Activated CD4-positive, alpha-beta T cell treated with anti-CD3 and anti-CD28 coated beads for 36 hours (primary cell): Measurements from ENCODE around the gene STX19. TPM values are rescaled to one million over a fixed set of nuclear protein-coding genes. Genes with fewer than 3 reads are reported as not detected.

Experiments used
- ATAC-seq: fragments of 200-7000 bp; cut with Tn5 transposase; one replicate; pipeline ENCODE4 v1.10.0; 2021; ENCODE audit warnings: mild to moderate bottlenecking, moderate library complexity
- CTCF ChIA-PET: fragments of 350-600 bp; sonication (Branson Sonifier 250); formaldehyde crosslinking; loops from one replicate; lab custom pipeline; 2021; ENCODE audit warnings: antibody characterized with exemption; lab: Charles Lee
- POLR2A ChIA-PET: fragments of 350-600 bp; sonication (Branson Sonifier 250); formaldehyde crosslinking; loops from one replicate; lab custom pipeline; 2021; ENCODE audit warnings: antibody characterized with exemption, inconsistent platforms; lab: Charles Lee
- DNase-seq: peaks from one replicate; pipeline ENCODE4 v3.0.0-alpha.2; 2020
- H3K27ac Mint-ChIP-seq: one replicate; pipeline ENCODE4 v1.8.0; 2021; ENCODE audit warnings: mixed read lengths
- H3K27me3 Mint-ChIP-seq: one replicate; pipeline ENCODE4 v1.8.0; 2021; ENCODE audit warnings: mixed read lengths
- H3K36me3 Mint-ChIP-seq: one replicate; pipeline ENCODE4 v1.8.0; 2021; ENCODE audit warnings: low read depth, mixed read lengths
- H3K4me1 Mint-ChIP-seq: one replicate; pipeline ENCODE4 v1.8.0; 2021; ENCODE audit warnings: mixed read lengths
- H3K4me3 Mint-ChIP-seq: one replicate; pipeline ENCODE4 v1.8.0; 2021; ENCODE audit warnings: mild to moderate bottlenecking, moderate library complexity, mixed read lengths
- H3K9me3 Mint-ChIP-seq: one replicate; pipeline ENCODE4 v1.8.0; 2021; ENCODE audit warnings: low read depth, mixed read lengths
- intact Hi-C, 2 experiments: fragments of 100-400 bp; cut with DNase I in 1 of 2; cut with micrococcal nuclease in 1 of 2; formaldehyde crosslinking; loops; one replicate each; pipeline versions ENCODE4 v1.14.2 to v1.15.1; 2022 to 2024; cut with DNase I, micrococcal nuclease
- total RNA-seq, 2 experiments: library from RNA; stranded (reverse); gene quantifications; one replicate each; pipeline ENCODE4 v1.2.3, GENCODE V29; 2021

STX19 gene, protein sequence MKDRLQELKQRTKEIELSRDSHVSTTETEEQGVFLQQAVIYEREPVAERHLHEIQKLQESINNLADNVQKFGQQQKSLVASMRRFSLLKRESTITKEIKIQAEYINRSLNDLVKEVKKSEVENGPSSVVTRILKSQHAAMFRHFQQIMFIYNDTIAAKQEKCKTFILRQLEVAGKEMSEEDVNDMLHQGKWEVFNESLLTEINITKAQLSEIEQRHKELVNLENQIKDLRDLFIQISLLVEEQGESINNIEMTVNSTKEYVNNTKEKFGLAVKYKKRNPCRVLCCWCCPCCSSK
- total RNA-seq, result not detected

DNA sequence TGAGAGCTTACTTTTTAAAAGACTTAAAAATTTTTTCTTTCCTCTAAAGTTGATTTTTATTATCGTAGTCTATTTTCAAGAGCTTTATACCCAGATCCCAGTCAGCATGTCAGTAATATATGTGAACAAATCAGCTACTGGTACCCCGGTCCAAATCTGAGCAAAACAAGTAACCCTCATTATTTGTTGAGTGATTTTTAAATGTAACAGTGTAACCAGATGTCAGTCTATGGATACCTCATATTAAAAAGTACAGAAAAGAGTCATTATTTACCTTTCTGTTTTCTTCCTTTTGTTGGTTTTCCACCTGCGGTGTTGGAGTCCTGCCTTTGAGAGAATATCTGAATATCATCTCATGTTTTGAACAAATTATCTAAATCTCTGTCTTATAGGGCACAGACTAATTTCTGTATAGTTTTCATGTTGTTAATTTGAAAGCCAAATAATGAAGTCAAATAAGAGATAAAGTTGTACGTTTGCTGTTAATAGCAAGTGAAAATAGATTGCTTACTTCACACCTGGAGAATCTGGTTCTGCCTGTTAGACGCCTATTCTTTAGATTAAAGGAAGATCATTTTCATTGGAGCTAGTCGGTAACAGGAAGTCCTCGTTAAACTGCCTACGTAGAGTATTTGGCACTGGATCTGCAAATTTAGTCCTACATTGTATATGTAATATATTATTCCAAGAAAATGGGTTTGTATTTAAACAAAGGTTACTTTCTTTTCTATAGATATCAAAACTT lies at the start of gene STX19:
STX19 (minus strand) TSS at position 505 of the 745 bp plus-strand sequence. CDS start 13,328 bp downstream, outside the sequence.
- POLR2A ChIA-PET, result no interaction called here
- no peak for DNase-seq
- H3K27me3 Mint-ChIP-seq, result no peaks in the 10 kb centered on the region
- ATAC-seq, result no peak
- no peaks in the 10 kb centered on the region for H3K4me1 Mint-ChIP-seq
- no peaks in the 10 kb centered on the region for H3K9me3 Mint-ChIP-seq
- CTCF ChIA-PET, result interaction anchor here (1.4 kb wide), 2 partner anchors 8 to 9 kb away, joined by 3 to 4 read pairs; no protein-coding TSS in a partner anchor
- intact Hi-C loops, result no loop called here
- peaks cover 4% of the 10 kb centered on the region for H3K36me3 Mint-ChIP-seq
- H3K27ac Mint-ChIP-seq, result no peak within 1 kb of the TSS
- H3K4me3 Mint-ChIP-seq, result no peak within 1 kb of the TSS

DNA sequence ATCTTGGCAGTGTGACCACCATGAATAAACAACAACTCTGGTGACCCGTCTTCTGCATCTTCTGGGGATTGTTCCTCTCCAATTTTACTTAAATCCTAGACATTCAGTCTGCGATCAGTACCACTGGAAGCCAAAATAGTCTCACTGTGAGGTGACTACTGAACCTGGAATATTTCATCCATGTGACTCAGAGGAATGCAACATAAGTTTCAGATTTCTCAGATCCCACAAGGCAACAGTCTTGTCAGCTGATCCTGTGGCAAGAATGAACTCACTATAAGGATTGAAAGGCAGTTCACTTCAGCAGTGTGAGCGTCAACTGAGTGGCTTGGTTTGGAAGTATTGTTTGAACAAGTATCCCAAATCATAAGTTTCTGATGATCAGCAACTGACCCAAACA lies 47.7 kb upstream of the STX19 start:
- Mint-ChIP-seq H3K36me3 (peaks cover 61% of the 10 kb centered on the region), H3K4me3 (no peak overlapping the region)
- POLR2A ChIA-PET, result no interaction called here

DNA sequence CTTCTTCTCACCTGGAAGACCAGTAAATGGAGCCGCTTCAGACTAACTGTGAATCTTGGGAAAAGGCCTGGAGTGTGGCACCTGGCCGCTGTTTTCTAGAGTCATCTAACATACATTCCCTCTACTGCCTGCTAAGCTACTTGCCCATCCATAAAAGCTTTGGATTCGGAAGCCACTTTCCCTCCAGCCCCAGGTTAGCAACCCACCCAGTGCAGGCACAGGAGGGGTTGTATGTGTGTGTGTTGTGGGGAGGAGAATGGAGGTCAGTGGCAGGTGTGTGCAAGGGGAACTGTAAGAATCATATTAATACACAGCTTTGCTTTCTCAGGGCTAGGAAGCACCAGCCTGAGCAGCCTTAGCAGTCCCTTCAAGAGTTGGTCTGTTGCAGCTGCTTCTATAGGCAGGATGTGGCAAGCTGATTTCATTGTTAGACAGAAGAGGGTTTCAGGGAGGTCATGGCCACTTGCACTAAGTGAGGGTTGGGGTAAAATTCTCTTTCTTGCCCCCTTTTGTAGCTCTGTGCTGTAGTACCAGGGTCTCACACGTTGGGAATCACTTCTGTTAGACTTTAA lies 43.4 kb upstream of the STX19 start:
- Mint-ChIP-seq H3K27me3 (no peaks in the 10 kb centered on the region), H3K27ac (peak overlapping the region; percentile 5), H3K9me3 (no peaks in the 10 kb centered on the region), H3K4me1 (peaks cover 62% of the 10 kb centered on the region), H3K36me3 (peaks cover 59% of the 10 kb centered on the region), H3K4me3 (no peak overlapping the region)
- DNase-seq, result no peak
- ChIA-PET CTCF (interaction anchor here (1.3 to 3.8 kb wide), 2 partner anchors 9 to 68 kb away, joined by 3 to 44 read pairs; partner anchors contain the start of genes DHFR2 and NSUN3), POLR2A (no interaction called here)
- peak; percentile 63 for ATAC-seq
- intact Hi-C loops, result loop anchor here in 1 of 2 experiments (10.0 kb wide), 1 partner anchor 217 kb away; no protein-coding TSS in a partner anchor

More for the DNA sequence above, 47.7 kb upstream of the STX19 start:
- no peak for ATAC-seq
- CTCF ChIA-PET, result no interaction called here
- intact Hi-C loops, result loop anchor here in 1 of 2 experiments (10.0 kb wide), 1 partner anchor 221 kb away; no protein-coding TSS in a partner anchor
- Mint-ChIP-seq H3K27ac (no peak overlapping the region), H3K4me1 (peaks cover 59% of the 10 kb centered on the region), H3K9me3 (no peaks in the 10 kb centered on the region), H3K27me3 (no peaks in the 10 kb centered on the region)
- no peak for DNase-seq

DNA sequence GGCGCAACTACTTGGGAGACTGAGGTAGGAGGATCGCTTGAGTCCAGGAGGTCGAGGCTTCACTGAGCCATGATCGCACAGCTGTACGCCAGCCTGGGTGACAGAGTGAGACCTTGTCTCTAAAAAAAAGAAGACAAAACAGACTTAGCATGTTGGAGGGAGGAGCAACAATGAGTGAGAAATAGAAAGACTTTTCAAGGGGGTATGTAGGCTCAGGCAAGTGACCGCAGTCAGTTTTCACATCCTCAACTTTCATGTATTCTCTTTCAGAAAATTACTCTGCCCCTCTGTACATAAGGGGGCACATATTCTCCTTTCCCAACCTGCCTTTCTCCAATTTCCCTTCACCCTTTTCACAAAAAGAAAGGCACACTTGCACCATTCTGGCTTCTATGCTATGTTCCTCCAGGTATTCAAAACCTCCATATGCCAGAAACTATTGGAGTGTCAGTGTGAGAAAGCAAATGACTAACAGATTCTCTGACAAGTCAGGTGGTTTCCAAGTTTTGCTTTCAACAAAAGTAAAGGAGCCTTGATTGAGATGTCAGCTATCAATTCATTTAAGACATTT lies 42.0 kb upstream of the STX19 start:
- H3K9me3 Mint-ChIP-seq, result no peaks in the 10 kb centered on the region
- intact Hi-C loops, result loop anchor here in 1 of 2 experiments (10.0 kb wide), 1 partner anchor 216 kb away; no protein-coding TSS in a partner anchor
- ATAC-seq (peak; percentile 66), DNase-seq (no peak)
- H3K27ac Mint-ChIP-seq, result peak overlapping the region; percentile 35
- H3K36me3 Mint-ChIP-seq, result peaks cover 54% of the 10 kb centered on the region
- no peaks in the 10 kb centered on the region for H3K27me3 Mint-ChIP-seq
- POLR2A ChIA-PET, result interaction anchor here (0.6 kb wide), 1 partner anchor 60 kb away, joined by 5 read pairs; no protein-coding TSS in a partner anchor
- H3K4me3 Mint-ChIP-seq, result no peak overlapping the region
- peaks cover 72% of the 10 kb centered on the region for H3K4me1 Mint-ChIP-seq
- CTCF ChIA-PET, result interaction anchor here (1.0 to 3.8 kb wide), 7 partner anchors 9 to 81 kb away, joined by 3 to 44 read pairs (median 4); no protein-coding TSS in a partner anchor

DNA sequence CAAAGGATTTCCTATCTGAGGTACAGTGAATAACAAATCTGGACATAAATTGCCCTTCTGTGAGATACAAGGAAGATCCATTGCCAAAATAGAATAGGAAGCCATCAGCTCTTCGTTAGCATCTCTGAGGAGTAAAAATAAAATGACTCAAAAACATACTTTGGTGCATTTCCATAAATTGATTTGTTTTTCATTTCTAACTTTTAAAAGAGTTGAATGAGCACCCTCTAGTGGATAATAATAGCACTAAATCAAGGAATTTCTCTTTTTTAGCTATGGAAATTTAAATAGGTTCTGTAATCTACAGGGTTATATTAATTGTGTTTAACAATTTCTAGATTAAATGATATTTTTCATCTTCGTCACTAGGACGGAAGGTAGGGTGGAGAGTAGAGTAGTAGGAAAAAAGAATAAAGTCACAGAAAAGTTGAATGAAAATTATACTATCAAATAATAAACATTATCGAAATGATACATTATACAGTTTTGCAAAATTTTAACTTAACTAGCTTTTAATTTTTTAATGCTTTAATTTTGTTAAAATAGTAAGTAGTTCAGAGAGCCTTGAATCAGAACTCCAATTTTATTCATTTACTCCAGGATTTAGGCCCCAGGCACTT lies 40.9 kb upstream of the STX19 start:
- intact Hi-C loops, result loop anchor here (1.0 kb wide), 2 partner anchors 58 to 65 kb away; no protein-coding TSS in a partner anchor
- Mint-ChIP-seq H3K9me3 (no peaks in the 10 kb centered on the region), H3K4me3 (no peak overlapping the region), H3K27me3 (no peaks in the 10 kb centered on the region), H3K27ac (no peak overlapping the region), H3K36me3 (peaks cover 57% of the 10 kb centered on the region), H3K4me1 (peaks cover 77% of the 10 kb centered on the region)
- no peak for DNase-seq
- POLR2A ChIA-PET, result no interaction called here
- ATAC-seq, result no peak
- CTCF ChIA-PET, result interaction anchor here (0.7 to 3.8 kb wide), 19 partner anchors 8 to 136 kb away, joined by 3 to 44 read pairs (median 5); no protein-coding TSS in a partner anchor

DNA sequence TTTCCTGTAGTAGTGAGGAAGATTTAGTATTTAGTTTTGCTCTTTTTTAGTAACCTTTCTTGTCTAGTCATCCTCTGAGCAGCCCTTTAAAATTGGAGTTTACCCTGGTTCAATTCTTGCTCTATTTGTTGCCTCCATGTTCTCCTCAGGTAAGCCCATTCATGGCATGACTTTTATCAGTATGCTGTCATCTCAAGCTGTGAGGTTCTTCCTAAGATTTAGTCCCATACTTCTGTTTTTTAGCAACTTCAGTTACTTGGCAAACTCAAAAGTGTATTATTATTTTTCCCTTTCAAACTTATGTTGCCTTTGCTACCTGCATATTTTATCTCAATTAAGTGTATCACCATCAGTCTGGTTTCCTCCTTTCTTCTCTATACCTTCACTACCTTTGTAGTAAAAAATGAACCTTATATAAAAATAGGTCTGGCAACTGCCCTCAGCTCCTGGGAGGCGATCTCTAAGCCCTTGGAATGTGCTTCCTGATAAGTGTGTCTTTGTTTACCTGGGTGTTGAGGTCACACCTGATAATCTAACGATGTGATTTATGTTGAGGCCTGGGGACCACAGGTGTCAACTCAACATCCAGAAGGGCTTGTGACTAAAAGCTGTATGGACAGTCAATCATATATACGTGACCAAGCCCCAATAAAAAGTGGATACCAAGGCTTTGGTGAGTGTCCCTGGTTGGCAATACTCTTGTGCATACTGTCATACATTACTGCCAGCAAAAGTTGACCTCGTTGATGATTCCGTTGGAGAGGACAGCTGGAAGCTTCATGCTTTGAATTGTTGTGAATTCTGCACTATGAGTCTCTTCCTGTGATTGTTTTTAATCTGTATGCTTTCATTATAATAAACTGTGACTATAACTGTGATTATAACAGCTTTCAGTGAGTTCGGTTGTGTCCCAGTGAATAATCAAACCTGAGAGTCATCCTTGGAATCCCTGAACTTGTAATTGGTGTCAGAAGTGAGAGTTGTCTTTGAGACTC lies 38.4 kb upstream of the STX19 start:
- CTCF ChIA-PET, result interaction anchor here (0.8 to 1.0 kb wide), 4 partner anchors 12 to 63 kb away, joined by 3 to 4 read pairs (median 3); no protein-coding TSS in a partner anchor
- H3K27me3 Mint-ChIP-seq, result no peaks in the 10 kb centered on the region
- intact Hi-C loops, result no loop called here
- peaks cover 46% of the 10 kb centered on the region for H3K36me3 Mint-ChIP-seq
- no peak for ATAC-seq
- H3K4me3 Mint-ChIP-seq, result no peak overlapping the region
- H3K9me3 Mint-ChIP-seq, result no peaks in the 10 kb centered on the region
- DNase-seq, result no peak
- peak overlapping the region; percentile 74 for H3K27ac Mint-ChIP-seq
- peaks cover 63% of the 10 kb centered on the region for H3K4me1 Mint-ChIP-seq
- POLR2A ChIA-PET, result no interaction called here

DNA sequence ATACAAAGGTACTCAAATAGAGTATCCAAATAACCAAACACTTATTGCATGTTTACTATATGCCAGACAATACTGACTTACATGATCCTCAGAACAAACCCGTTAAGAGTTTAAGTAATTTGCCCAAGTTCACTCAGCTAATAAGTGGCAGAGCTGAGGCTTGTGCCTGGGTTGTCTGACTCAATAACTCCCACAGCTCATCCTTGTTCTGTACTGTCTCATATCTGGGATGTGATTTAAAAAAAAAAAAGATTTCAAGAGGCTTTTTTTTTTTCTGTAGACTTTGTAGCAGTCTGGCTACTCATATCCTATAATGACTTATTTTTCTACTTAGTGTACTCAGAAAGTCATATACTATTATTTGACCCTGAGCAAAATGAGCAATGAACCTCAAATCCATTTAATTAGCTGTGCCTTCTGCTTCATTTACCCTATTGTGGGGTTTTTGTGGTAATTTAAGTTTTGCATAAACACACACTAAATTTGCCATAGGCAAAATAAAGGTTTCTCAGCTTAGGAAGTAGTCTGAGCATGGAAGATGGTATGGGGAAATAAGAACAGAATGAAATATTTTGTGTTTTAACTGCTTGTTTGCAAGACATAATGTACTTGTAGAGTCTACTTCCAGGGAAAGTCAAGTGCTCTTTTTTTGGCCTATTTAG lies 37.6 kb upstream of the STX19 start:
- H3K27ac Mint-ChIP-seq, result peak overlapping the region; percentile 74
- DNase-seq, result peak; percentile 22
- H3K36me3 Mint-ChIP-seq, result peaks cover 44% of the 10 kb centered on the region
- peak; percentile 10 for ATAC-seq
- H3K27me3 Mint-ChIP-seq, result no peaks in the 10 kb centered on the region
- H3K4me3 Mint-ChIP-seq, result no peak overlapping the region
- peaks cover 55% of the 10 kb centered on the region for H3K4me1 Mint-ChIP-seq
- no peaks in the 10 kb centered on the region for H3K9me3 Mint-ChIP-seq
- ChIA-PET POLR2A (no interaction called here), CTCF (interaction anchor here (0.8 to 1.0 kb wide), 3 partner anchors 11 to 63 kb away, joined by 3 to 4 read pairs (median 3); no protein-coding TSS in a partner anchor)
- intact Hi-C loops, result no loop called here

DNA sequence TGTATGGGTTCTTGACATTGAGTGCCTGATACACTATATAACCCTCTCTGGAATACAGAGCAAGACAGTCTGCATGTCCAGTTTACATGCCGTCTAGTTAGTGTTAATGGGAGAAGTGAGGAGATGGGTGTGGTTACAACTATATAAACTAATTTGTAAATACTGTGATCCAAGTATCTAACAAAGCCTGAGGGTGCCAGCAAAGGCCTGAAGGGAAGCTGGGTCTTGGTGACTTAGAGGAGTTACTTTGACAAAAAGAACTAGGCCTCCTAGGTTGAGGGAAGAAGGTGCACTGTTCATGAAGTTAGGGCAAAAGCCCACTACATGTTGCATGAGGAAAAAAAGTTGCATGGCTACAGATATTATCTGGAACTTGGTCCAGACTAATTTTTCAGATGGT lies 36.7 kb upstream of the STX19 start:
- ATAC-seq (no peak), DNase-seq (no peak)
- peaks cover 50% of the 10 kb centered on the region for H3K4me1 Mint-ChIP-seq
- H3K36me3 Mint-ChIP-seq, result peaks cover 51% of the 10 kb centered on the region
- H3K9me3 Mint-ChIP-seq, result no peaks in the 10 kb centered on the region
- ChIA-PET CTCF (no interaction called here), POLR2A (no interaction called here)
- peak overlapping the region; percentile 24 for H3K4me3 Mint-ChIP-seq
- intact Hi-C loops, result no loop called here
- H3K27ac Mint-ChIP-seq, result peak overlapping the region; percentile 21
- no peaks in the 10 kb centered on the region for H3K27me3 Mint-ChIP-seq

DNA sequence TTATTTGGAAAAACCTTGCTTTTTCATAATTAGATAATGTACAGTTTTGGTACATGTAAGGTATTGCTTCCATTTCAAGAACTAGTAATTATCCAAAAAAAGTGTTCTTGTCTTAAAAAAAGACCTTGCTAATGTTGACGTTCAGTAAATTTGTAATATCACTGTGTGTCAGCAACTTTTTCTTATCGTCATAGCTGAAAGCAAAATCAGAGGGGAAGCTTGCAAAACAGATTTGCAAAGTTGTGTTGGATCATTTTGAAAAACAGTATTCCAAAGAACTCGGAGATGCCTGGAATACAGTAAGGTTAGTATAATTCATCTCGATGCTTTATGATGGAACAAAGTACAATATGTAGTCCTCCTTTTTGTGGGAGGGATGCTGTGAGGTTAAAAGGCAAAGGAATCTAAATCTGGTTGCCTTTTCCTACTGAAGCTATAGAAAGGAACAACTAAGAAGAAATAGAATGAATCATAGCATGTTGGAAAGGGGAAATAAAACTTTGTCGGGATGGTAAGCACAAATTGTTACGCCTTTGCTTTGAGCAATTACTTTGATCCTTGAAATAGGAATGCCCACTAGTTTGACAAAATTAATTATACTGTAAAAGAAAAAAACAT lies 36.0 kb upstream of the STX19 start:
- ChIA-PET POLR2A (no interaction called here), CTCF (interaction anchor here (2.3 kb wide), 1 partner anchor 61 kb away, joined by 7 read pairs; no protein-coding TSS in a partner anchor)
- Mint-ChIP-seq H3K27ac (peak overlapping the region; percentile 99), H3K4me1 (peaks cover 47% of the 10 kb centered on the region), H3K36me3 (peaks cover 57% of the 10 kb centered on the region), H3K9me3 (no peaks in the 10 kb centered on the region), H3K4me3 (peak overlapping the region; percentile 92), H3K27me3 (no peaks in the 10 kb centered on the region)
- no peak for ATAC-seq
- DNase-seq, result no peak
- intact Hi-C loops, result no loop called here
